Dedifferentiated amniotic fluid mesenchymal stem cell (primary cell): ENCODE measurements around the gene ERP27.

Experiments used
- DNase-seq: peaks from one replicate; pipeline ENCODE4 v3.0.0-alpha.2; 2016; ENCODE audit errors: extremely low spot score

The ERP27 gene

GRCh38 chr12:14938301-14938700 lies at the start of gene ERP27:
TSS of gene ERP27 (minus strand) at chr12:14938537. CDS start at chr12:14938508, 29 bp downstream.
- DNase-seq: no peak

DNA sequence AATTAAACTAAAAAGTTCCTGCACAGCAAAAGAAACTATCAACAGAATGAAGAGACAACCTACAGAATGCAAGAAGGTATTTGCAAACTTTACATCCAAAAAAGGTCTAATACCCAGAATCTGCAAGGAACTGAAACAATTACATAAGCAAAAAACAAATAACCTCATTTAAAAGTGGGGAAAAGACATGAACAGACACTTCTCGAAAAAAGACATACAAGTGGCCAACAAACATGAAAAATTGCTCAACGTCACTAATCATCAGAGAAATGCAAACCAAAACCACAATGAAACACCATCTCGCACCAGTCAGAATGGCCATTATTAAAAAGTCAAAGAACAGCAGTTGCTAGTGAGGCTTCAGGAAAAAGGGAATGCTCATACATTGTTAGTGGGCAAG lies 49.7 kb upstream of the ERP27 start:
- DNase-seq: no peak

GRCh38 chr12:14986449-14986848 lies 48.1 kb upstream of the ERP27 start:
- DNase-seq: no peak

DNA sequence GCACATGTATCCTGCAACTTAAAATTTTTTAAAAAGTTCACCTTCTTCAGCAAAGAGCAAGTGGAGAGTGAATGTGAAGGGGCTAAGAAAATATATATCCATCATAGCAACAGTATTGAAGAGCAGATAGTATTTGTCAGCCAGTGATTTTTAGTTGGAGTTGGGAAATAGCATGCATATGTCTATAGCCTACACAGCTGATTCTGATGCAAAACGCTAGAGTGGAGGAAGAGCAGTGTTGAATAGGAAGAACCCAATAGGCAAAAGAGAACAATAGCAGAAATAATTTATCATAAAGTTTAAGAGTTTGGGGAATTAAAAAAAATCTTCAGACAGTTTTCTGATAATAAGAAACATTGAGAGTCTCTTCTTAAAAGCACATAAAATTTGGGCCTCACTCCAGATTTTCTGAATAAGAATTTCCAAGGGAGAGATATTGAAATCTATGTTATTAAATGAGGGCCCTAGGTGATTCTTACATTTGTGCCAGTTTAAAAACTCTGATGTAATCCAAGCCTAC lies 46.5 kb upstream of the ERP27 start:
- no peak for DNase-seq

DNA sequence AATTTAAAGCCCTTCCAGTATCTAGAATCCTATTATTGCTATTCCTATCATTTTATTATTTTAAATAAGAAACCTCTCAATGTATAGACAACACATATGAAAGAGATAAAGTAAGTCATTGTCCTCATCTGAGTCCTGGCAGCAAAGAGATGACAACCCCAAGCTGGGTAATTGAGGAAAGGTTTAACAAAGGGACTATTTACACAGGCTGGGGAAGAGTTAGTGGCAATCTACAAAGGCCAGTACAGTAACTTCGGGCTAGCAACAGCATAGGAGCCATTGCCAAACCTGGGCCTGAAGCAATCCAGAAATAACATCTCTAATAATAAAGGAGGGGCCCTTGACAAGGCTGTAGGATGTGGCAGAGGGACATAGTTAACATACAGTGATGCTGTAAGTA lies 45.7 kb upstream of the ERP27 start:
- no peak for DNase-seq

GRCh38 chr12:14982991-14983390 lies 44.7 kb upstream of the ERP27 start:
- no peak for DNase-seq

DNA sequence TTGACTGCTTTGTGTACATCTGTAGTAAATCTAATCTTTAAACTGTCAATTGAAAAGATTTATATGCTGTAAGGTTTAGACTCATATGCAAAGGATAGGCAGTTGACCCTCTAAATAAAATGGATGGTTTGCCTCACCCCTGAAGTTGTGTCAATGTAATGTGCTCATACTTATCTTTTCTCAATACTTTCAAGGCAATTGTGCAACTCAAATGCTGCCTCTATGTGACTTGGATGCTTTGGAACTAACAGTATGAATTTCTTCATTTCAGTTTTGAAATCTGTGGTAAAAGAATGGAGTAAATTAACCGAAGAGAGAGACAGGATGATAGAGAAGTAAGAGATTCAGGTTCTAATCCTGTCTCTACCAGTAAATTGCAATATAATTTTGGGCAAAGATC lies 44.2 kb upstream of the ERP27 start:
- no peak for DNase-seq

GRCh38 chr12:14981049-14981448 lies 42.7 kb upstream of the ERP27 start:
- no peak for DNase-seq

DNA sequence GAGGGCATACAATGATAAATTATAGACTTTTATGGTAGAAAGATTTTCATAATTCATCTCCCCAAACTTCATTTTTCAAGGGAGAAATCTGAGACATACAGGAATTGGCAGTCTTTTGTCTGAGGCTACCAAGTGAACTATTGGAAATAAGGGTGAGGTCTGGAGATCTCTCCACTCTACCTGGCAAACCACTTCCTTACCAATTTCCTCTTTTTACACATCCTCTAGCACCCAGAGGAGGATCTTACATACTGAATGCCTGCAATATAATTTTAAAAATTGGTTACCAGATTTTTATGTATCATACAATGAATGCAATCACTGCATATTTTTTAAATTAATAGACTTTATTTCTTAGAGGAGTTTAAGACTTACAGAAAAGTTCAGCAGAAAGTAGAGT lies 41.1 kb upstream of the ERP27 start:
- no peak for DNase-seq

DNA sequence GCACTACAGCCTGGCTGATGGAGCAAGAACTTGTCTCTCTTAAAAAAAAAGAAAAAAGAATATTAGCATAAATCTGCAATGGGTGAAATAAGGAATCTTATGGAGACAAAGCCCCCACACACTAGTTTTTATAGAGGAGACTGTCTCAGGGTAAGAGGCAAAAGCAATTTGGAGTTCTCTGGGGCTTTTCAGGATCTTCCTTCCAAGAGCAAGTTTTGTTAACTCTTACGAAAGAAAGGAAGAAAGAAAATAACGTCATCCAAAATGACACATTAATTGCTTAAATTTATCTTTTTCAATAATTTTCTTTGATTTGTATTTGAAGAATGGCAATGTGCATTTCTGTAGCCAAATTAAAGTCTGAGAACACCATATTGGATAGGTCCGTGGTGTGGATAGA lies 38.3 kb upstream of the ERP27 start:
- DNase-seq: no peak

DNA sequence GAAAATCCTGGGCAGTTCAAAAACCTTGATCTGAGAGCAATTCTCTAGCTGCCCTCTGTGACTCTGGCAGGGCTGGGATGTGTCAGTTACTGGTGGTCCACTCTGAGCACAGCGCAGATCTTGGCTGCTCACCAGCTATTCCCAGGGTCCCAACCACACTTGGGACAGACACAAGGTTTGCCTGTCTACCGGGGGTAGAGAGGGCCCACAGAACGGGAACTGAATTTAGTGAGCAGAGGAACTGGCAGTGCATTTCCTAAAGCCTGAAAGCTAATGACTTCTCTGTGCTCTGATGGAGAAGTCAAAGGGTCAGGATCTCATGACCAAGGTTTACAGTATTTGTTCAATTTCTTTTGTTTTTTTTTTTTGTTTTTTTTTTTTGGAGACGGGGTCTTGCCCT lies 37.1 kb upstream of the ERP27 start:
- DNase-seq: no peak

DNA sequence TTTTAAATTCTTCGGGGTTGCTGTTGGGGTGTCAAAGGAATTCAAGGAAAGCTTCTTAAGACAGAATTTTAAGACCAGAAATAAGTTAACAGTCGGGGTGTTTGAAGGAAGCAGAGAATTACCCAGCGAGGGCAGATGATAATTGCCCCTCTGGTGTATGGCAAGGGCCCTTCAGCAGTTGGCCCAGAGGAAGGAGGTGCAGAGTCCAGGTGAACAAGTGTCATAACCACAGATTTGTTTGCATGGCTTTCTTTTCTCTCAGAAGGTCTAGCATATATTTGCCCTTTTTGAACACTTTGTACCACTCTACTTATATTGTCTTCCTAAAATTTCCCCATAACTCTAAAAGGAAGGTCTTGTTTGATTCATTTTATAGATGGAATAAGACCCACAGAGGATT lies 36.3 kb upstream of the ERP27 start:
- DNase-seq: no peak

DNA sequence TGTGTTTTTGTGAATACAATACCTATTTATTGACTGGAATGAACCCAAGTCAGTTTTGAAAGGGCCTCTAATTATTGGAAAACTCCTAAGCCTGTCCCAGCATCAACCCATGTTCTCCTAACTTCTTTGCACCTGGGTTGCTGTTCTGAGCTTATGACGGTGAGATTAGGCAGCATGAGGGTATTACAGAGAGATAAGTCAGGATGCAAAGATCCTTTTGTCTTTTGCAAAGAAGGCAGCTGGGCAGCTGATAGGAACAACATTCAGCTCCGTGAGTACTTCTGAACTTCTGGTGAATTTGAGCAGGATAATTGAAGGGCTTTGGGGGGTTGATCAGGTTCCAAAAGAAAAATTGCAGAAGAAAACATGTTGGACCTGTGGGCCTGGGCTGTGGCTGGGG lies 34.5 kb upstream of the ERP27 start, which contains the start of gene PDE6H:
Gene PDE6H (plus strand): TSS at position 227 of the 400 bp plus-strand sequence. CDS start 4,971 bp downstream, outside the sequence.
- no peak for DNase-seq

DNA sequence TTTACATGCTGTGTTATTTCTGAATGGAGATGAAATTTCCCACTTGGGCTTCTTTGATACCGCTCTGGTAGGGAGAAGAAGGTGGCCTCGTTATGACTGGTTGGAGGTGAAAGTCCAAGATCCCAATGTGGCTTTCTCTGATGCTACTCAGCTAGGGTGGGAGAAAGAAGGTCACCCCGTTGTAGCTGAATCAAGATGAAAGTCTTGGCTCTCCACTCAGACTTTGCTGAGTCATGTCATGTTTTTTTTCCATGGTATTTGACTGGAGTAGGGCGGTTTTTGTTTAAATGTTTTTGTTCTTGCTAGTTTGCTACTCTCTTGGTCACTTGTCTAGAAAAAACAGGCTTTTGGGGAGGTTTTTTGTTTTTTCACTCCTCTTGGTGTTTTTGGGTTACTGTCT lies 32.1 kb upstream of the ERP27 start:
- no peak for DNase-seq

GRCh38 chr12:14968478-14968877 lies 30.1 kb upstream of the ERP27 start:
- DNase-seq: no peak

DNA sequence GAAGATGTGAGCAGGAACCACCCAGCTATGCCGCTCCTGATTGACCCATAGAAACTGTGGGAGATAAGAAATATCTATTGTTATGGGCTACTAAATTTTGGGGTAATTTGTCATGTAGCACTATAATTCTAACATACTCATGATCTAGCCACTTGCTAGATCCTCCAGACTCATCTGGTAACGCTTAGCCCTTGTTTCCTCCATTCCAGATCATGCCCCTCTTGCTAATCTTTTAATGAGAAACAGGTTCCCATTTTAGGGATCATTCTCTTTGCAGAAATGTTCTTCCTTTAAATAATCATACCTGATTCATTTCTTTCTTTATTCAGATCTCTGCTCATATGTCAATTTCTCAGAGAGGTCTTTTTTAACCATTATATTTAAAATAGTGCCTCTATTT lies 26.9 kb upstream of the ERP27 start:
- DNase-seq: no peak

DNA sequence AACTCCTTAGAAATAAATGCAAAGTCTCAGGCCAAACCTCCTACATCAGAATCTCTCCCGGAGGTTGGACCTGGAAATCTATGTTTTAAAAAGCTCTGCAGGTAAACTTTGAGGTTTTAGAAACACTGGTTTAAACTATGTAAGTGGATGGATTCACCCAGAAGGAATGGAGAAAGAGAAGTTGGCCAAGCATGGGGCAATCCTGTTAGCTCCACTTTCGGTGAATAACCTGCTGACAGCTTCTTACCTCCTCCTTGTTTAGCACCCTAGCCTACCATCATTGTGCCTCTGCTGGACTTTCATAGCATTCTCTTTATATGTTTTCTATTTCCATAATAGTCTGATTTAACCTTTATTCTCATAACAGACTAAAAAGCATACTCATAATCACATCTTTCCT lies 26.1 kb upstream of the ERP27 start:
- no peak for DNase-seq

- DNase-seq: no peak
Observed at GRCh38 chr12:14963520-14963919, 25.2 kb upstream of the ERP27 start.

GRCh38 chr12:14962797-14963196 lies 24.5 kb upstream of the ERP27 start:
- no peak for DNase-seq

DNA sequence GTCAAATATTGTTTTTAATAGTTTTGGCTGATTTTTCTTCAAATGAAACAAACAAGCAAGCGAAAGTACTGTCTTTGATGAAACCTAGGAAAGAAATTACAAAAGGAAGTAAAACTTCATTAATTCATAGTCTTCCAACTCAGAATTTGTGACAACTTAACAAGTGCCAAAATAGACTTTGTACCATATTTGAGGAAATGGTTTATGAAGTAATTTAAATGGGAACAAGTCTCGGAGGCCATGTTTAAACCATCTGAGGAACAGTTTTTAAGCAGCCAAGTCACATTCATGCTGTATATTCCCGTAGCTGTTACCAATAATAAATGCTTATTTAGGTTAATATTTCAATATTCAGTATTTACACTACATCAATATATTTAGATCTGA lies 23.8 kb upstream of the ERP27 start:
- DNase-seq: no peak

DNA sequence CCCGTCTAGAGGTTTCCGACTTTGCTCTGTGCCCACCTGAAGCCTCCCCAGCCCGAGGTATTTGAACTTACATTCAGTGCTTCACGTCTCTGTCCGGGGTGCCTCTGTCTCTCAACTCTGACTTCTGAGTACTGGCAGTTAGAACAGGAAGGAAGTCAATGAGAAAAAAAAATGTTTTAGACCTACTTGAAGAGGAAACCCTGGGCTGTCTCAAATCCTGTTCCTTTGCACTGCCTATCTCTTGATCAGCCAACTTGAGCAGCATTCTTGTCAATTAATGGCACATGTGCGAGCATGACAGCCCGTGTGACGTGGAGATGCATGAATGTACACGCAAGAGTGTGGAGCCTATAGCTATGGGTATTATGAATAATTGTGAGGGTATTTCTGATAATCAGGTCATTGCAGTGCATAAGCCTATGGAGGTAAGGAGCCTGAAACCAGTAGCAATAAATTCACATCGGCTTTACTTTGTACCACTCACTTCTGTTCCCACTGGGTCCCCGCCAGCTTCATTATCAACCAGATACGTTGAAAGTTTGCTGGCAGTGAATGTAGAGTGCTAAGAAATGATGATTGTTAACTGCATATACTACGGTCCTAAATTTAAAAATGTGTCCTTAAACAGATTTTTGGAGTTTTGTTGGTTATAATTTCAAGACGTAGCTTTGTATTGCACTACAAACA lies 23.3 kb upstream of the ERP27 start, which contains the start of gene ARHGDIB:
Gene ARHGDIB (minus strand): TSS at position 136 of the 687 bp plus-strand sequence. CDS start 10,889 bp downstream, outside the sequence.
- no peak for DNase-seq

GRCh38 chr12:14960548-14961465 lies 22.5 kb upstream of the ERP27 start:
- DNase-seq: no peak
